ENCODE results near the gene F10.
"Not testable (repeated sequence)": the region's sequence is repeated elsewhere in the genome, so short reads cannot be mapped to it uniquely, and the experiment has no call there.

F10 gene

DNA sequence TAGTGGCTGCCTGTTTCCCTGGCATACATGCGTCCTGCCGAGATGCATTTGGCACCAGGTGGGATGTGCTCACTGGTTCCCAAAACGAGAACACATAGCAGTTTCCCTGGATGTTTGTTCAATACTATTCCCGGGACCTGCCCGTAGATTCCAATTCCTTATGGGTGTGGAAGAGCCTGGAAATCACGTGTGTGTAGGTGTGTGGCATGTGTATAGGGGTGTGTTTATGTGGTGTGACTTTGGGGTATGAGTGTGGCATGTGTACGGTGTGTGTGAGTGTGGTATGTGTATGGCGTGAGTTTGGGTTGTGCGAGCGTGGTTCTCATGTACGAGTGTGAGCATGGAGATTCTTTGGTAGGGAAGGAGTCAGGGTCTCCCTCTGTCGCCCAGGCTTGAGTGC is 19.9 kb upstream of the F10 start:
- no peak for DNase-seq

DNA sequence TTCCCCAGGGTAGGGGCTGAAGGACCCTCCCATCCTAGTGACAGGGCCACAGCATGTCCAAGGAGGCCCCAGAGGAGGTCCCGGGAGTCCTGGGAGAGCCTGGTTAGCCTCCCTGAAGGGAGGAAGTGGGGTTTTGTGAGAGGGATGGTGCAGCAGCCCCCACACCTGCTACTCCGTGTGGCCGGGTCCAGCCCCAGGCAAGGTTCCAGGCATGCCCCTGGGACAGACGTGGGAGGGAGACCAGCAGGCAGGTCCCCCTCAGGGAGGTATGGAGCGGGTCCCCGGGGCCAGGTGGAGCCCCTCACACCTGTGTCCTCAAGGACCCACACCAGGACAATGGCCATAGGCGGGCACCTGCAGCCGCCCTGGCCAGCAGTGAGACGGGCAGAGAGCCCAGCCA is 19.0 kb upstream of the F10 start:
- no peak for DNase-seq

DNA sequence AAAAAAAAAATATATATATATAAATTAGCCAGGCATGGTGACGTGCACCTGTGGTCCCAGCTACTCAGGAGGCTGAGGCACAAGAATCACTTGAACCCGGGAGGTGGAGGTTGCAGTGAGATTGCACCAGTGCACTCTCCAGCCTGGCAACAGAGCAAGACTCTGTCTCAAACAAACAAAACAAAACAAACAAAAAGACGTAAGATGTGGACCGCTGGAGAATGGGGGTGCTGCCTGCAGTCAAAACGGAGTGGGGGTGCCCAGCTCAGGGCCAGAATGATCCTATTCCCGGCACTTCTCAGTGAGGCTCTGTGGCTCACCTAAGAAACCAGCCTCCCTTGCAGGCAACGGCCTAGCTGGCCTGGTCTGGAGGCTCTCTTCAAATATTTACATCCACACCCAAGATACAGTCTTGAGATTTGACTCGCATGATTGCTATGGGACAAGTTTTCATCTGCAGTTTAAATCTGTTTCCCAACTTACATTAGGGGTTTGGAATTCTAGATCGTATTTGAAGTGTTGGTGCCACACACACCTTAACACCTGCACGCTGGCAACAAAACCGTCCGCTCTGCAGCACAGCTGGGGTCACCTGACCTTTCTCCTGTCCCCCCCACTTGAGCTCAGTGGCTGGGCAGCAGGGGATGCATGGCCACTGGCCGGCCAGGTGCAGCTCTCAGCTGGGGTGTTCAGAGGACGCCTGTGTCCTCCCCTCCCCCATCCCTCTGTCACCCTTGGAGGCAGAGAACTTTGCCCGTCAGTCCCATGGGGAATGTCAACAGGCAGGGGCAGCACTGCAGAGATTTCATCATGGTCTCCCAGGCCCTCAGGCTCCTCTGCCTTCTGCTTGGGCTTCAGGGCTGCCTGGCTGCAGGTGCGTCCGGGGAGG is 17.3 kb upstream of the F10 start, which contains the start of gene F7:
F7 (plus strand) TSS at position 760 of the 889 bp plus-strand sequence; CDS start at position 811, 51 bp downstream.
- DNase-seq = no peak

DNA sequence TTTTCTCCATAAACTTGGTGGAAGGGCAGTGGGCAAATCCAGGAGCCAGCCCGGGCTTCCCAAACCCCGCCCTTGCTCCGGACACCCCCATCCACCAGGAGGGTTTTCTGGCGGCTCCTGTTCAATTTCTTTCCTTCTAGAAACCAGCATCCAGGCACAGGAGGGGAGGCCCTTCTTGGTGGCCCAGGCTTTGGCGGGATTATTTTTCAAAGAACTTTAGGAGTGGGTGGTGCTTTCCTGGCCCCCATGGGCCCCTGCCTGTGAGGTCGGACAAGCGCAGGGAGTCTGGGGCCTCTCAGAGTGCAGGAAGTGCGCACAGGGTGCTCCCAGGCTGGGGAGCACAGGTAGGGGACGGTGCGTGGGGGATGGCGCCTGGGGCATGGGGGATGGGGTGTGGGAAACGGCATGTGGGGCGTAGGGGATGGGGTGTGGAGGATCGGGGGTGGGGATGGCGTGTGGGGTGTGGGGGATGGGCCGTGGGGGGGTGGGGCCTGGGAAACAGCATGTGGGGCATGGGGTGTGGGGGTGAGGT is 16.6 kb upstream of the F10 start:
- DNase-seq = no peak

DNA sequence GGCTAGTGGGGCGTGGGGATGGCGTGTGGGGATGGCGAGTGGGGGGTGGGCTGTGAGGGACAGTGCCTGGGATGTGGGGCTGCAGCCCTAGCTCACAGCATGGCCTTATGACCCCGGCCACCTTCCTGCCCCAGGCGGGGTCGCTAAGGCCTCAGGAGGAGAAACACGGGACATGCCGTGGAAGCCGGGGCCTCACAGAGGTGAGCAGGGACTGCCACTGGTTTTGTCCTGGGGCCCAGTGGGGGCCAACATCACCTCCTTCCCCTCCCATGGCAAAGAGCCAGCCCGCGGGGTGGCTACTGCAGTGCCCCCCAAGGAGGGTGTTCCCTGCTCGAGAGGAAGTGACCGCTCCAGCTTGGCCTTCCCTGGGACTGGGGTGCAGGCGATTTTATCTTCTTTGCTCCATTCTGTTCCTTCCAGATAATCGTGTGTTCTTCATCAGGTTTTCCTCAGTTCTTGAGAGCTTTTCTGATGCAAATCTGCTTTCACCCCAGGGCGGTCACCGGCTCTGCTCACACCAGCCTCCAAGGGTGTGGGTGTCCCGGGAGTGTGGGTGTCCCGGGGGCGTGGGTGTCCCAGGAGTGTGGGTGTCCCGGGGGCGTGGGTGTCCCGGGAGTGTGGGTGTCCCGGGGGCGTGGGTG is 15.8 kb upstream of the F10 start:
- no peak for DNase-seq

DNA sequence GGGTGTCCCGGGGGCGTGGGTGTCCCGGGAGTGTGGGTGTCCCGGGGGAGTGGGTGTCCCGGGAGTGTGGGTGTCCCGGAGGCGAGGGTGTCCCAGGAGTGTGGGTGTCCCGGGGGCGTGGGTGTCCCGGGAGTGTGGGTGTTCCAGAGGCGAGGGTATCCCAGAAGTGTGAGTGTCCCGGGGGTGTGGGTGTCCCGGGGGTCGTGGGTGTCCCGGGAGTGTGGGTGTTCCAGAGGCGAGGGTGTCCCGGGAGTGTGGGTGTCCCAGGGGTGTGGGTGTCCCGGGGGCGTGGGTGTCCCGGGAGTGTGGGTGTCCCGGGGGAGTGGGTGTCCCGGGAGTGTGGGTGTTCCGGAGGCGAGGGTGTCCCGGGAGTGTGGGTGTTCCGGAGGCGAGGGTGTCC is 14.1 kb upstream of the F10 start:
- not testable (repeated sequence) for DNase-seq

DNA sequence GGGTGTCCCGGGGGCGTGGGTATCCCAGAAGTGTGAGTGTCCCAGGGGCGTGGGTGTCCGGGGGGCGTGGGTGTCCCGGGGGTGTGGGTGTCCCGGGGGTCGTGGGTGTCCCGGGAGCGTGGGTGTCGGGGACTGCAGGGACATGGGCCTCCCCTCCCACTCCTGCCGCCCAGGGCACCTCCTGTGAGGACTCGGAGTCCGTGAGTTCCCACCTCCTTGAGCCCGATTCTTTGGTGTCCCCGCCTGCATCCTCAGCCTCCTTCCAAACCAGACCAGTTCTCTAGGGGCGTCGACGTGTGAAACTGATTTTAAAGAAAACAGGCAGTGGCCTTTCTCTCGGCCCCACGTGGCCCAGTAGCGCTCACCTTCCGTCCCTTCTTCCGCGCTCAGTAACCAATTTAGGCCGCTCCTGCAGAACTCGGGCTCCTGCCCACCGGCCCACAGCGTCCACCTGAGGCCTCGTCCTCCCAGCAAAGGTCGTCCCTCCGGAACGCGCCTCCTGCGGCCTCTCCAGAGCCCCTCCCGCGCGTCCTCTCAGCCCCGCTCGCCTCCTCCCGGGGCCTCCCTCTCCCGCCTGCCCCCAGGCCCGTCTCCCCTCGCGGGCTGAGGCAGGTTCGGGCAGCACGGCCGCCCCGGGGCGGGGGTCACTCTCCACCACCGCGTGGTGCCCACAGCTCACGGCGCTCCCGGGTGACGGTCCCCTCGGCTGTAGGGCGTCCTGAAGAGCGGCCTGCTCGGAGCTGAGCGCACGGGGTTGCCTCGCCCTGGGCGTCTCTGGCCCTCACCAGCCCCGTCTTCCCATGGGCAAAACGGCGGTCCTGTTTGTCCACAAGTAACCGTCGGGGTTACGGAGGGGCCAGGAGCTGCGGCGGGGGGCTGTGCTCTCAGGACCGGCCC is 13.2 kb upstream of the F10 start:
- no peak for DNase-seq

DNA sequence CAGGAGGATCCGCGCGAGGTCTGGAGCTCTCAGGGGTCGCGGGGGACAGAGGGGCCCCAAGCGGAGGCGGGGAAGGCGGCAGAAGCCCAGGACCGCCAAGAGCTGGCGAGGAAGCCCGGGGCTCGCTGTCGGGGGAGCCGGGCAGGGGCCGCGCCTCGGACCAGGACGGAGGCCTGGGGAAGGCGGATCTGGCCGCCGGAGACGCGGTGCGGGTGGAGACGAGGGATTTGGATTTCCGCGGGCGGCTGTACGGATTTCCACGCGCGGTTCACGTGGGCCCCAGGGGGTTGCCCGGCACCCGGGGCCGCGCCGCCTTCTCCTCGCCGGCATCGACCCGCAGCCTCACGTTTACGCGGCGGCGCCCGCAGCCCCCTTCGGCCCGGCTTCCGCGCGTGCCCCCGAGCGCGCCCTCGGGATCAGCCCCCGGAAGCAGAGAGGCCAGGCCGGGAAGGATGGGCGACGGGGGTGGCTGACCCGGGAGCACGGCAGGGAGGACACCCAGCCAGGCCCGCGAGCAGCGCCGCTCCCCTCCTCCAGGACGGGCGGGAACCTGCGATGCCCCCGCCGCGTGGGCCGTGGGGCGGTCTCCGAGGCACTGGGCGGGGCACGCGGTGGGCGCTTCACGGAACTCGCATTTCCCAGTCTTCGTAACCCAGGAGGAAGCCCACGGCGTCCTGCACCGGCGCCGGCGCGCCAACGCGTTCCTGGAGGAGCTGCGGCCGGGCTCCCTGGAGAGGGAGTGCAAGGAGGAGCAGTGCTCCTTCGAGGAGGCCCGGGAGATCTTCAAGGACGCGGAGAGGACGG is 12.3 kb upstream of the F10 start:
- DNase-seq = peak; percentile 31

DNA sequence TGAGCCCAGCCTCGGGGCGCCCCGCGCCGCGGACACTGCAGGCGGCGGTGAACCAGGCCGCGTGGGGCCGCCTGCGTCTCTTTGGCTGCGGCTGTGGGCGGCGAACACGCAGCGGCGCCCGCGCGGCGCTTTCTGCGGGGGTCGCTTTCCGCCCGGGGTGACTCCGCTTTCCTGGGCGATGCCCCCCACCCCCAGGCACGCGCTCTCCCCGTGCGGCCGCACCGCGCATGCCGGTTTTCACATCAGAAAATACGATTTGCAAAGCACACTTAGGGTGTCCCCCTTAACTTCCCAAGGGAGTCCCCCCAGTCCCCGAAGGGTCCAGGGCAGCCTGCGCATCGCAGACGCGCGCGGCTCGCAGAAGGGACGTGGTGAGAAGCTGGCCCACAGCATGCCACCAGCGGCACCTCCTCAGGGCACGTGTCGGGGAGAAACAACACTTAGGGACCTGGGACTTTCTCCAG is 11.7 kb upstream of the F10 start:
- peak; percentile 13 for DNase-seq

DNA sequence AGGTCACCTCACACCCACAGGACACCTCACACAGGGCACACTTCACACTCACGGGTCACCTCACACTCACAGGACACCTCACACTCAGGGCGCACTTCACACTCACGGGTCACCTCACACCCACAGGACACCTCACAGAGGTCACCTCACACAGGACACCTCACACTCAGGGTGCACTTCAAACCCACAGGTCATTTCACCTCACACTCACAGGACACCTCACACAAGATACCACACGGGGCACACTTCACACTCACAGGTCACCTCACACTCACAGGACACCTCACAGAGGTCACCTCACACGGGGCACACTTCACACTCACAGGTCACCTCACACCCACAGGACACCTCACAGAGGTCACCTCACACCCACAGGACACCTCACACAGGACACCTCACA is 10.8 kb upstream of the F10 start:
- DNase-seq = not testable (repeated sequence)

DNA sequence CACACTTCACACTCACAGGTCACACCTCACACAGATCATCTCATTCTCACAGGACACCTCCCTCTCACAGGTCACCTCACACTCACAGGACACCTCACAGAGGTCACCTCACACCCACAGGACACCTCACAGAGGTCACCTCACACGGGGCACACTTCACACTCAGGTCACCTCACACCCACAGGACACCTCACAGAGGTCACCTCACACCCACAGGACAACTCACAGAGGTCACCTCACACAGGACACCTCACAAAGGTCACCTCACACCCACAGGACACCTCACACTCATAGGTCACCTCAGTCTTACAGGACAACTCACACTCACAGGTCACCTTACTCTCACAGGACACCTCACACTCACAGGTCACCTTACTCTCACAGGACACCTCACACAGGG is 10.1 kb upstream of the F10 start:
- not testable (repeated sequence) for DNase-seq

DNA sequence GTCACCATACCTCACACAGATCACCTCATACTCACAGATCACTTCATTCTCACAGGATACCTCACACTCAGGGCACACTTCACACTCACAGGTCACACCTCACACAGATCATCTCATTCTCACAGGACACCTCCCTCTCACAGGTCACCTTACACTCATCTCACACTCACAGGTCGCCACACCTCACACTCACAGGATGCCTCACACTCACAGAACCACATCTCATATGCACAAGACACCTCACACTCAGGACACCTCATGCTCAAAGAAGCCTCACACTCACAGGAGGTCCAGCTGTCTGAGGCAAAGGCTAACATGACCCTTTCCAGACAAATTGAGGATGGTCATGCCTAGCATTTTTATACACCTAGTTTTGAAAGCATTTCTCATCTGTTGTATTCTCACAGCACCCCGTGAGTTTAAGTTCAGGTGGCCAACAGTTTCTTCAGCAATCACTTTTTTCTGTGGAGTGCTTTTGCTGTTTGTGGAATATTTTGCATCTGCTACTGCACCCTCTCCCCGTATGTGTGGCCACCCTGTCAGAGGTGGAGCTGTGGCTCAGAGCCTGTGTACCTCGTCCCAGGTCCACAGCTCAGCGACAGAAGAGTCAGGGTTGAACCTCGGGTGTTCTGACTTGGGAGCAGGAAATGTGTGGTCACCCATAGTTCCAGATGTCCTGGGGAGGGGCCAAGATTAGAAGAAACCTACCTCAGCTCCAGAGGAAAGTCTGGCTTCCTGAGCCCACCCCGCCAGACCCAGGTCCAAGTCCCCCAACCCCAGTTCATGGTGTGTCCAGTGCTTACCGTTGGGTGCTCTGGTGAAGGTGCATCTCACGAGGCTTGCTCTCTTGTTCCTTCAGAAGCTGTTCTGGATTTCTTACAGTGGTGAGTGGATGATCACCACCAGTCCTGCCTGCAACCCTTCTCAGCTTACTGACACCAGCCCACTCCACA is 9.4 kb upstream of the F10 start:
- DNase-seq = no peak

DNA sequence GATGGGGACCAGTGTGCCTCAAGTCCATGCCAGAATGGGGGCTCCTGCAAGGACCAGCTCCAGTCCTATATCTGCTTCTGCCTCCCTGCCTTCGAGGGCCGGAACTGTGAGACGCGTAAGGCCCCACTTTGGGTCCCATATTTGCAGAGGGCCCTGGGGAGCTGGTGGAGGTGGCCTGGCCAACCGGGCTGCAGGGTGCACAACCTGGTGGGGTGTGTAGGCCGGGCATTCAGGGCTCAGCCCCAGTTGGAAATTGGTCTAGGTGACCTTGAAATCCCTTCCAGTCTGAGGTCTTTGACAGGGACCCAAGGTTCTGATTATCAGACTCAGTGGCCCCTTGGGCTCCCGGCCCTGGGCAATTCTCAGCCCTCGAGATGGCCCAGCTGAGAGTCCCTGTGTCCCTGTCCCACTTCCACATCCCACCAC is 8.7 kb upstream of the F10 start:
- DNase-seq = no peak

DNA sequence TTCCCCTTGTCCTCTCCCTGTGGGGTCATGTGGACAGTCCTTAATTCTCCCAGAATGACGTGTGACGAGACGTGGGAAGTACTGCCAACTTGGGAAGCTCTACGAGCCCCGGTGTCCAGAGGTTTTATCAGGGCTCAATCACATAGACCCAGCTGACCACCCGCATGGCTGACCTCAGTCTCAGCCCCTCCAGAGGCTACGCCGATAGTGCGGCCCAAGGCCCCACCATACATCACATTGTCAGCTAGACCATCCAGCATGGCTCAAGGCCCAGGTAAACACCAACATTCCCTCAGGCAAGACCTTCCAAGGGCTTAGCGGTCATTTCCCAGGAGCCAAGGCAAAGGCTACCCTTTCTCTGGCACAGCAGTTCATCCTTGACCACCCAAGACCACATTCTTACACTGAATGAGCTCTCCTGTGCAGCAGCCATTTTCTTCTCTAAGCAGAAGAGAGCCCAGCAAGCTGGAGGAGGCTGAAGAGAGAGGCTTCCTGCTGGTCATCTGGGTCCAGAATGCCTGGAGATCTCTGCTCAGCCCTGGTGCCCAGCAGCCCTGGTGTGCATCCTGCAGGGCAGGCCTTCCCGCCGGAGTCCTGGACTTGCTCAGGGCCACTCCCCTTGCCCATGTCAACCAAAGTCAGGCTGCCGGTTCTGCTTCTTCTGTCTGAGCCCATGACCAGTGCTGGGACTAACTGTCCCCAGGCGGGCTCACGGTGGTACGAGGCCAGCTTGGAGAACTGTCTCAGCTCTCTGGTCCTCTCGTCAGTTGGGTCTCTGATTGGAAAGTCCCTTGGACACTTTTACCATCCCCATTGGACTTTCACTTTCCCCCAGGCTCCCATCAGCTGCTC is 7.9 kb upstream of the F10 start:
- no peak for DNase-seq

DNA sequence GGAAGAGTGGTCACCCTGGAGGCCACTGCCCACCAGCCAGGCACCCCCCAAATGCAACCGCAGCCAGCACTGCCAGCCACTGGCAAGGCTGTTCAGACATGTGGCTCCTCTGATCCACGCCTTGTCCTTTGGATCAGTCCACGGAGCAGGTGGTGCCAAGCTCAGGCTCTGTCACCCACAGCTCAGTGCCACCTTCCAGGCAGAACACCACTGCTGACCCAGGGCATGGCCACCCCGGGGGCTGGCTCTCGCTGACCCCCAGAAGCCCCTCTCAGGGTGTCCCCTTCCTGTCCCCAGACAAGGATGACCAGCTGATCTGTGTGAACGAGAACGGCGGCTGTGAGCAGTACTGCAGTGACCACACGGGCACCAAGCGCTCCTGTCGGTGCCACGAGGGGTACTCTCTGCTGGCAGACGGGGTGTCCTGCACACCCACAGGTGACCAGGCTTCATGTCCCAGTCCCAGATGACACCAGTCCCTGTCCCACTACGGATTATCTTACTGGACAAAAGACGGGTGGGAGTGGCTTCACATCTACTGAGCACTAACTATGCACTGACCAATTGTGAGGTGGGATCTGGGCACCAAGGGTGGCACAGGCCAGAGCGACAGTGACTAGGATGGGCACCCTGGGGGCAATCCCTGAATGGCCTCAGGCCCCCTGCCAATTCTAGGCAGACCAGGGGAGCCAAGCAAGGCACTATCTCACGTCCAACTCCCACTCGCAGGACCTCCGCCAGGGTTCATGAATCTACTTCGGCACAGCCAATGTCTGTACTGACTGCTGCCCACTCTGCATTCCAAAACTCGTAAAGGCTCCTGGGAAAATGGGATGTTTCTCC is 7.0 kb upstream of the F10 start:
- no peak for DNase-seq

DNA sequence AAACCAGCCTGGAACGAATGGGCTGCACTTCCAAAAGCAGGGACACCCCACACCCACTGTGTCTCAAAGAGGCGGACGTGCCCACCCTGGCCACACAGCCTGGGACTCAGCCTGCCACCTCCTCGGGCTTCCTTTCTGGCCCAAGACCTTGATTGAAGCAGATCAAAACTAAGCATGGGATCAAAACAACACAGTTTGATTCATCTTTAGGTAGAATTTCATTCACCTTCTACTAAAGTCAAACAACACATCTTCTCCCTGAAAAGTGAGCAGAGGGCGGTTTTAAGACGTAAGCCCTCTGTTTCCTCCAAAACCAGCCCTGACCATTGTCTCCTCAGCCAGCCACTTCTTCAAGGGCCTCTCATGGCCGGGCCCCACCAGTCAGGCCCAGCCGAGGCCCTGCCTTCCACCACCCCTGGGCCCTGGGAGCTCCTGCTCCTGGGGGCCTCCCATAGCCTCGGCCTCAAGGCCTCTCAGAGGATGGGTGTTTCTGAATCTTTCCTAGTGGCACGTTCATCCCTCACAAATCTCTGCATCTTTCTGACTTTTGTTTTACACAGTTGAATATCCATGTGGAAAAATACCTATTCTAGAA is 6.3 kb upstream of the F10 start:
- DNase-seq = no peak

DNA sequence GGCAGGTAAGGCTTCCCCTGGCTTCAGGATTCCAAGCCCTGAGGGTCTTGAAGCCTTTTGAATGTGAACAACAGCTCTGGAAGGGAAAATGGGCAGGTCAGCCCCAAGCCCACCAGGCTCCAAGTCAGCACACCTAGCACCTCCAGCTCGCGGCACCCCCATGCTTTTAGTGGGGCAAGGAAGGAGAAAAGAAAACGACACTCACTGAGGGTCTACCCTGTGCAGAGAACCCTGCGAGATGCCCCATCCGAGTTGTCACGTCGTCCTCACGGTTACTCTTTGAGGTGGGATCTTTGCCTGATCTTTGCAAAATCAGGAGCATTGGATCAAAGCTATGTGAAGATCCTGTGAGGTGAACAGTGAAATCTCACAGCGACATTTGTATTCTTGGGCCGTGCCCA is 5.7 kb upstream of the F10 start:
- DNase-seq = no peak

DNA sequence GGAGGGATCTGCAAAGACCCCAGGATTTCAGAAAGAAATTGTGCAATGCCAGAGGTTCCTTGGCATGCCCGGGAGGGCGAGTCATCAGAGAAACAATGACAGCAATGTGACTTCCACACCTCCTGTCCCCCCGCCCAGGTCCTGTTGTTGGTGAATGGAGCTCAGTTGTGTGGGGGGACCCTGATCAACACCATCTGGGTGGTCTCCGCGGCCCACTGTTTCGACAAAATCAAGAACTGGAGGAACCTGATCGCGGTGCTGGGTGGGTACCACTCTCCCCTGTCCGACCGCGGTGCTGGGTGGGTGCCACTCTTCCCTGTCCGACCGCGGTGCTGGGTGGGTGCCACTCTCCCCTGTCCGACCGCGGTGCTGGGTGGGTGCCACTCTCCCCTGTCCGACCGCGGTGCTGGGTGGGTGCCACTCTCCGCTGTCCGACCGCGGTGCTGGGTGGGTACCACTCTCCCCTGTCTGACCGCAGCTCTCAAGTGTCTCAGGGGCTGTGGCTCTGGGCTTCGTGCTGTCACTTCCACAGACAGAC is 5.2 kb upstream of the F10 start:
- DNase-seq = no peak
